ENCODE data around the gene TCEA2. TPM values are rescaled to one million over a fixed set of nuclear protein-coding genes. Genes with fewer than 3 reads are reported as not detected.

The TCEA2 gene
- total RNA-seq, 2 donors from 2014 or later = 7.9 to 9.9 TPM

- DNase-seq (no peak), ATAC-seq (no peak)
- intact Hi-C loops (cut with DNase I, micrococcal nuclease) = no loop called here
Observed at GRCh38 chr20:64099086-64099786, 36.2 kb downstream of the TCEA2 start.

- ATAC-seq = no peak
- DNase-seq = no peak
- intact Hi-C loops (cut with DNase I, micrococcal nuclease) = no loop called here
Observed at GRCh38 chr20:64099880-64100565, 37.0 kb downstream of the TCEA2 start.

DNA sequence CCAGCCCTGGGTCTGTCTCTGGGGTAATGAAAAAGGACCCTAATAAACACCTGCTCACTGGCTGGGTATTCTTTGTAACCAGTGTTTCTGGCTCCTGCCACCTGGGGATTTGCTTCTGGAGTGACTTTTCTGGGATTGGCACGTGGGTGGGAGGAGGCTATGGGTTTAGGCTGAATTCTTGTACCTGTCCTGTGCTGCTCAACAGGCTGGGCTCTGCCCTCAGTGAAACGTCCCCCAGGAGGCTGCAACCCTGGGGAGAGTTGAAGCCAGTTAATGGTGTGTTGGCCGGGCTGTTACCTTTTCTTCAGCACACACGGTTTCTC is 37.5 kb downstream of the TCEA2 start:
- no peak for ATAC-seq
- intact Hi-C loops (cut with DNase I, micrococcal nuclease) = no loop called here
- no peak for DNase-seq

GRCh38 chr20:64100946-64101688 is 38.1 kb downstream of the TCEA2 start:
- DNase-seq (no peak), ATAC-seq (no peak)
- intact Hi-C loops (cut with DNase I, micrococcal nuclease) = no loop called here

DNA sequence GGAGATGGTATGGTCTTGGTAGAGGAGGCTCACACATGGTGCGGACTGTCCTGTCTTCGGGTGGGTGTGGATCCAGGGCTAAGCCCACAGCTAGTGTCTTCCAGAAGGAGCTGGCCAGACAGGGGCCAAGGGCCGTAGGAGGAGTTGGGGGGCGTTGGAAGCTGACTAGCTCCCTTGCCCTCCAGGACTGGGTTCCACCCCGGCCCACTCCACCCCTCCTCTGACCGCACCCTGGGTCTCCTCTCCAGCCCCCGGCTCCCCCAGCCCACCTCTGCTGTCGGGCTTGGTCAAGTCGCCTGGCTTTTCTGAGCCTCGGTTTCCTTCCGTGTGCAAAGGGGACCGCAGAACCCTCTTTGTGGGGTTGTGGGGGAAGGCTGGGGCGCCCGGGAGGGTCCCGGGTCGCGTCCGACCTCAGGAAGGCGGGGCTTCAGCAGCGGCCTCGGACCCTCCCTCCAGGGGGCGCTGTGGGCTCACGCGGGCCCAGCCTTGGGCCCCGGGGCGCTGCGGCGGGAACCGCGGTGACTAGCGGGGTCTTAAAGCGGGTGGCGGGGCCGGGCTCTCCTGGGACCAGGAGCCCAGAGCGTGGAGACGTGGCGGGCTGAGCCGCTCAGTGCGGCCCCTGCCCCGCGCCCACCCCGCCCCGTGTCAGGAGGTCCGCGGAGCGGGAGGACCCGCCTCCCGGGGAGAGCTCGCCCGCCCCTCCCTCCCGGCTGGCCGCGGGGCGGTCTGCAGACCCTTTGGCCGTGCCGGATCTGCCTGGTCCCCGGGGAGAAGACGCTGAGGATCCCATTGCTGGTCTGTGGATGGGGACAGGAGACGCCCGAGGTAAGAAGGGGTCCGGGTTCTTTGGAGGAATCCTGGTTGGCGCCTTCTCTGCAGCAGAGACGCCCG is 39.0 kb downstream of the TCEA2 start:
- DNase-seq (peak in 1 of 2 donors; percentile 62), ATAC-seq (peak; percentile 38)
- intact Hi-C loops (cut with DNase I, micrococcal nuclease) = no loop called here

- DNase-seq (no peak), ATAC-seq (no peak)
- intact Hi-C loops (cut with DNase I, micrococcal nuclease) = no loop called here
Observed at GRCh38 chr20:64102647-64103354, 39.8 kb downstream of the TCEA2 start.

- intact Hi-C loops (cut with DNase I, micrococcal nuclease) = no loop called here
- DNase-seq = peak in 1 of 2 donors; percentile 2
- ATAC-seq = no peak
Observed at GRCh38 chr20:64103871-64104666, 41.1 kb downstream of the TCEA2 start.

GRCh38 chr20:64104667-64105451 is 41.9 kb downstream of the TCEA2 start:
- peak in 1 of 2 donors; percentile 1 for DNase-seq
- intact Hi-C loops (cut with DNase I, micrococcal nuclease) = no loop called here
- ATAC-seq = no peak

GRCh38 chr20:64105846-64106434 is 42.9 kb downstream of the TCEA2 start:
- intact Hi-C loops (cut with DNase I, micrococcal nuclease) = no loop called here
- ATAC-seq = no peak
- DNase-seq = no peak

DNA sequence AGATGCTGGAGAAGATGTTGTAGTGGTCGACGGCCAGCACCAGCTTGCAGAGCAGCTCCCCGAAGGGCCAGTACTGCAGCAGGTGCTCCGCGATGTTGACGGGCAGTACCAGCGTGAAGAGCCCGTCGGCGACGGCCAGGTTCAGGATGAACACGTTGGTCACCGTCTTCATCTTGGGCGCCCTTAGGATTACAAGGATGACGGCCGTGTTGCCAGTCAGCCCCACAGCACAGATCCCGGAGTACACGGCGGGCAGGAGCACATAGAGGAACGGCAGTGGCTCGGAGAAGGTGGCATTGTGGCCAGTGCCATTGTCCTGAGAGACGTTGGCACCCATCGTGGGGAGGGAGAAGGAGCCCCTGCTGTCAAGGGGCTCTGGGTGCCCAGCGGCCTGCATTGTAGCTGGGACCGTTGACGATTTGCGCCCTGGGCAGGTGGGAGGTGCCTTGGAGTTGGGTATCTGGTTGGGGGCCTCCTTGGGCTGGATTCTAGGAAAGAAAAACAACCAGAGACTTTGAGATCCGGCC is 43.5 kb downstream of the TCEA2 start:
- intact Hi-C loops (cut with DNase I, micrococcal nuclease) = no loop called here
- no peak for ATAC-seq
- DNase-seq = no peak

DNA sequence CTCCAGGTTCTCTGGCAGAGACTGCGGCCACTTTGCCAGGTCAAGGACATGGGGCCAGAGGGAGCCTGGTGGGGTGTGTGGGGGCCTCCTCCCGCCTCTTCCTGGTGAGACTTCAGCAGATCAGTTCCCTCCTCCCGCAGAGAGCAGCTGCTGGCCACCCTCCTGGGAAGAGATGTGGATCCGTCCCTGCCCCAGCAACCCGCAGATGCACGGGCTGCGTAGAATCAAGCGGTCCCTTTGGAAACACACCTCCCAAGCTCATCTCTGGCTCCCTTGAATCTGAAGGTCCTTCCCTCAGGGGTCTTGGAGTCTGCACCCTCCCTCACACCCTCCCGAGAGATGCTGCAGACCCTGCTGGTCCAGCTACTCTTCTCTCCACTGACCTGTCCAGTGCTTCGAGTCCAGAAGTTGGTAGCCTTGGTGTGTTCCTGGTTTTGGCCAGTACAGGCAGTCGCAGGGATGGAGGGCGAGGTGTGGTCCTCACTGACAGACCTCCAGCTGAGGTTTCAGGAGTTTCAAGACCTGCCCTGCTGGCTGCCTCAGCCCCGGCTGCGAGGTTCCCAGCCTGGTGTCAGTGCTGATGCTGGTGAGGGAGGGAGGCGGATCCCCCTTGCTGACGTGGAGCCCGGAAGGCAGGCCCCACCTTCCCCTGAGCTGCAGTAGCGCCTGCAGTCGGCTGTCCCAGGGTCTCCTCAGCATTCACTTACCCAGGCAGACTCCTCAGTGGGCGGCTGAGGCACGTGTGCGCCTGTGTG is 44.2 kb downstream of the TCEA2 start, which contains the start of gene NPBWR2:
Gene NPBWR2, minus strand, starts transcription at position 585 of the 755 bp plus-strand sequence. CDS start 734 bp downstream, outside the sequence.
- DNase-seq (peak in 1 of 2 donors; percentile 7), ATAC-seq (no peak)
- intact Hi-C loops (cut with DNase I, micrococcal nuclease) = no loop called here

- DNase-seq (peak in 1 of 2 donors; percentile 2), ATAC-seq (no peak)
- intact Hi-C loops (cut with DNase I, micrococcal nuclease) = no loop called here
Observed at GRCh38 chr20:64107736-64108457, 44.9 kb downstream of the TCEA2 start.

DNA sequence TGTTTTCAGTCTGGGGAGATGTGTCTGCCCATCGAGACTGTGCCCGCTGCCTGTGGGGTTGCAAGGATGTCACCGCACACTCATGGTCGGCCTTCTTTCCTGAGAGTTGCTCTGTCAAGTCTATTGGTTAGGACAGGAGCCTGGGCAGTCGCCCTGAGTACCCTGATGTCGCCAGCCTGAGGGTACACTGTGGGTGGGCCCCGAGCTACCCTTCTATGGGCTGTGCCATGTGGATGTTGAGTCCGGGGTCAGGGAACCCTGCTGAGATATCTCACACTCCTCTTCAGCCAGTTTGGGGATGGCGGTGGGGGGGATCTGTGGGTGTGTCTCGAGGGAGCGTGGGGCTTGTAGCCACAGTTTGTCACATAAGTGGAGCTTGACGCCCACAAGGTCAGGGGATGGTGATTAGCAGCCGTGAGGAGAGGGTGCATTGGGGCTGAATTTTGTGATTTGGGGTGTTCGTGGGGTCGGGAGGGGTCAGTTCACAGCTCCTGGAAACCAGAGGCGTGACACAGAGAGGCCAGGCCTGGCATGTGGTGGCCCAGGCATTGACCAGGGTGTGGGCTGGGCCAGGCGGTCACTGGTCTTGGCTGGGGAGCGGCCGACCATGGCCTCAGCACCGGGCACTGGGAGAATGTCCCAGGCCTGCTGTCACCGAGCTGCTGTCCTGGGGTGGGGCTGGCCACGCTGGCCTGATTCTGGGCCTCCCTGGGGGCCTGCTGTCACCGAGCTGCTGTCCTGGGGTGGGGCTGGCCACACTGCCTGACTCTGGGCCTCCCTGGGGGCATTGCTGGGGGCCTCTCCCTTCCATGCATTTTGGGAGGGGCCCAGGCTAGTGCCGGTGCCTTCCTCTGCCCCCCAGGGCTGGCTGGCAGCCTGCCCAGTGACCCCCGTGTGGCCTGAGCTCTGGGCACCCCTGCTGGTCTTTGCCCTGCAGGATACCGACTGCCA is 46.0 kb downstream of the TCEA2 start:
- ATAC-seq (no peak), DNase-seq (peak in 1 of 2 donors; percentile 15)
- intact Hi-C loops (cut with DNase I, micrococcal nuclease) = no loop called here
